HepG2 (cell line): ENCODE results near the gene ACTR3. TPM values are rescaled to one million over a fixed set of nuclear protein-coding genes. Genes with fewer than 3 reads are reported as not detected.
A peak's percentile ranks its signal among the peaks of the same experiment; 100 is the strongest.

Experiments used
- ARID2 ChIP-seq: sonication (generic); formaldehyde crosslinking; IDR thresholded peaks from 2 replicates; pipeline ENCODE4 v1.8.1; 2022; ENCODE audit warnings: mild to moderate bottlenecking, missing genetic modification reagents, borderline replicate concordance
- BCLAF1 ChIP-seq: fragments of 450-650 bp; IDR thresholded peaks from 2 replicates; pipeline ENCODE4 v1.6.1; 2017; ENCODE audit warnings: mild to moderate bottlenecking
- CHD4 ChIP-seq: fragments of 200-600 bp; sonication (generic); IDR thresholded peaks from 2 replicates; pipeline ENCODE4 v1.7.0; 2017; ENCODE audit warnings: mild to moderate bottlenecking, low read length, borderline replicate concordance
- ELF1 ChIP-seq: sonication (generic); formaldehyde crosslinking; IDR thresholded peaks from 2 replicates; pipeline ENCODE4 v1.4.0; 2020; ENCODE audit warnings: missing genetic modification reagents
- GABPB1 ChIP-seq: IDR thresholded peaks from 2 replicates; pipeline ENCODE4 v1.6.1; 2016; ENCODE audit warnings: mild to moderate bottlenecking, missing genetic modification reagents, moderate library complexity, missing compliant biosample characterization
- GATAD1 ChIP-seq: IDR thresholded peaks from 2 replicates; pipeline ENCODE4 v1.6.1; 2016; ENCODE audit warnings: missing genetic modification reagents, missing compliant biosample characterization
- HDAC6 ChIP-seq: fragments of 200-600 bp; sonication (generic); IDR thresholded peaks from 2 replicates; pipeline ENCODE4 v1.7.0; 2017; ENCODE audit warnings: mild to moderate bottlenecking, antibody characterized with exemption, low read length, low read depth
- HMGXB3 ChIP-seq: sonication (generic); formaldehyde crosslinking; IDR thresholded peaks from 2 replicates; pipeline ENCODE4 v1.4.0; 2020; ENCODE audit warnings: missing genetic modification reagents, borderline replicate concordance
- SP5 ChIP-seq: IDR thresholded peaks from 2 replicates; pipeline ENCODE4 v1.6.1; 2016; ENCODE audit warnings: low read depth, borderline replicate concordance
- ZFY ChIP-seq: sonication (generic); formaldehyde crosslinking; IDR thresholded peaks from 2 replicates; pipeline ENCODE4 v1.4.0; 2020; ENCODE audit warnings: missing genetic modification reagents
- ZGPAT ChIP-seq: IDR thresholded peaks from 2 replicates; pipeline ENCODE4 v1.6.1; 2016; ENCODE audit warnings: mild to moderate bottlenecking
- ZNF280B ChIP-seq: sonication (generic); formaldehyde crosslinking; IDR thresholded peaks from 2 replicates; pipeline ENCODE4 v1.5.0; 2020; ENCODE audit warnings: missing genetic modification reagents, mild to moderate bottlenecking, borderline replicate concordance
- ZNF30 ChIP-seq: sonication (generic); formaldehyde crosslinking; IDR thresholded peaks from 2 replicates; pipeline ENCODE4 v1.5.0; 2020; ENCODE audit warnings: mild to moderate bottlenecking, missing genetic modification reagents
- ZNF446 ChIP-seq: sonication (generic); formaldehyde crosslinking; IDR thresholded peaks from 2 replicates; pipeline ENCODE4 v1.5.0; 2020; ENCODE audit warnings: mild to moderate bottlenecking, missing genetic modification reagents
- ZNF615 ChIP-seq: sonication (generic); formaldehyde crosslinking; IDR thresholded peaks from 2 replicates; pipeline ENCODE4 v1.5.0; 2020; ENCODE audit warnings: mild to moderate bottlenecking, missing genetic modification reagents, borderline replicate concordance
- ZUFSP ChIP-seq: sonication (generic); formaldehyde crosslinking; IDR thresholded peaks from 2 replicates; pipeline ENCODE4 v1.9.0; 2021; ENCODE audit warnings: missing genetic modification reagents, mild to moderate bottlenecking, borderline replicate concordance
- polyA plus RNA-seq, 8 experiments: library from polyadenylated mRNA; depleted of rRNA in 3 of 8; stranded (reverse) in 7 of 8; unstranded in 1 of 8; fragments of >200 nt; fragmentation: Illumina TruSeq in 4 of 8; extraction: Trizol in 4 of 8; gene quantifications; 2 replicates each; pipeline versions ENCODE4 v1.2.1 to v1.2.3, GENCODE V29; 2011 to 2016; ENCODE audit warnings: low read depth in 4 of 8, missing spikeins in 1 of 8, mixed read lengths in 1 of 8; ENCODE audit not compliant: insufficient read depth in 1 of 8
- total RNA-seq, 5 experiments: library from RNA; depleted of rRNA; stranded (reverse); fragments of >200 nt; fragmentation: Illumina TruSeq; extraction: Trizol; gene quantifications; 2 replicates each; pipeline ENCODE4 v1.2.3, GENCODE V29; 2016; ENCODE audit warnings: low read depth in 1 of 5

Gene ACTR3
- total and polyA plus RNA-seq, 2 of the 13 experiments (the other 11 are each of a cell fraction or from before 2014, with no cell fraction given): 123 to 225 TPM

- TF ChIP-seq BCLAF1 (no peak), ZUFSP (CRISPR knock-in tag) (no peak), ZNF615 (no peak), ZNF280B (CRISPR knock-in tag) (no peak), ZFY (peak; percentile 48), CHD4 (peak; percentile 10; the same call in 1 of the 2 replicates), ARID2 (CRISPR knock-in tag) (no peak), GATAD1 (CRISPR knock-in tag) (peak; percentile 70), ZGPAT (CRISPR knock-in tag) (peak; percentile 91), HMGXB3 (CRISPR knock-in tag) (no peak; the same call in 1 of the 2 replicates), HDAC6 (no peak), ZNF446 (CRISPR knock-in tag) (no peak), SP5 (CRISPR knock-in tag) (peak; percentile 87), ELF1 (peak; percentile 79), ZNF30 (no peak), GABPB1 (peak; percentile 37; the same call in 1 of the 2 replicates)
These were observed 88.0 kb downstream of the ACTR3 start (continued) for GRCh38 chr2:113977660-113978523.
